MM.1S (cell line): ENCODE measurements around the gene IGSF6.
"Not testable (repeated sequence)": the region's sequence is repeated elsewhere in the genome, so short reads cannot be mapped to it uniquely, and the experiment has no call there.

Source experiments
- DNase-seq: peaks from one replicate; pipeline ENCODE4 v3.0.0-alpha.2; 2015
- H2AFZ ChIP-seq: fragments of 300-600 bp; sonication (generic); 2 replicates; pipeline ENCODE4 v1.6.0; 2016; ENCODE audit warnings: antibody characterized with exemption, low read length
- H3F3A ChIP-seq: fragments of 300-600 bp; sonication (generic); 2 replicates; pipeline ENCODE4 v1.6.1; 2016; ENCODE audit warnings: mild to moderate bottlenecking, antibody characterized with exemption, low read length, moderate library complexity, mixed read lengths; ENCODE audit not compliant: insufficient read depth
- H3K27ac ChIP-seq: fragments of 300-600 bp; sonication (generic); 2 replicates; pipeline ENCODE4 v1.5.1; 2016; ENCODE audit warnings: mild to moderate bottlenecking, low read length
- H3K27me3 ChIP-seq: fragments of 300-600 bp; sonication (generic); replicated peaks from 2 replicates; pipeline ENCODE4 v1.6.0; 2016; ENCODE audit warnings: low read length; ENCODE audit not compliant: insufficient read depth
- H3K36me3 ChIP-seq: fragments of 300-600 bp; sonication (generic); replicated peaks from 2 replicates; pipeline ENCODE4 v1.6.1; 2016; ENCODE audit warnings: mild to moderate bottlenecking, low read length, mixed read lengths; ENCODE audit not compliant: insufficient read depth
- H3K4me1 ChIP-seq: fragments of 300-600 bp; sonication (generic); 2 replicates; pipeline ENCODE4 v1.6.1; 2016; ENCODE audit warnings: low read length, mixed read lengths
- H3K4me2 ChIP-seq: fragments of 300-600 bp; sonication (generic); 2 replicates; pipeline ENCODE4 v1.6.0; 2016; ENCODE audit warnings: low read depth, low read length
- H3K4me3 ChIP-seq: fragments of 300-600 bp; sonication (generic); 2 replicates; pipeline ENCODE4 v1.5.1; 2016; ENCODE audit warnings: low read length, mixed read lengths
- H3K79me2 ChIP-seq: fragments of 300-600 bp; sonication (generic); 2 replicates; pipeline ENCODE4 v1.6.1; 2016; ENCODE audit warnings: mixed run types, low read length, mixed read lengths
- H3K9ac ChIP-seq: fragments of 300-600 bp; sonication (generic); 2 replicates; pipeline ENCODE4 v1.6.1; 2016; ENCODE audit warnings: low read length, mixed read lengths
- H3K9me2 ChIP-seq: fragments of 300-600 bp; sonication (generic); replicated peaks from 2 replicates; pipeline ENCODE4 v1.6.1; 2016; ENCODE audit warnings: mild to moderate bottlenecking, low read length, mixed read lengths; ENCODE audit not compliant: insufficient read depth
- H3K9me3 ChIP-seq: fragments of 300-600 bp; sonication (generic); replicated peaks from 2 replicates; pipeline ENCODE4 v1.6.1; 2016; ENCODE audit warnings: mild to moderate bottlenecking, low read length, mixed read lengths; ENCODE audit not compliant: insufficient read depth
- H4K20me1 ChIP-seq: fragments of 300-600 bp; sonication (generic); 2 replicates; pipeline ENCODE4 v1.6.1; 2016; ENCODE audit warnings: mild to moderate bottlenecking, low read length, moderate library complexity, mixed read lengths; ENCODE audit not compliant: insufficient read depth
- CTCF ChIP-seq: fragments of 300-600 bp; sonication (generic); IDR thresholded peaks from 2 replicates; pipeline ENCODE4 v1.5.1; 2016; ENCODE audit warnings: antibody characterized with exemption, low read length, mixed read lengths
- EZH2 ChIP-seq: fragments of 300-600 bp; sonication (generic); optimal IDR thresholded peaks from 2 replicates; pipeline ENCODE3; 2017; ENCODE audit warnings: low read depth, mild to moderate bottlenecking, antibody characterized with exemption, low read length, mixed read lengths
- EZH2phosphoT487 ChIP-seq: fragments of 300-600 bp; sonication (generic); IDR thresholded peaks from 2 replicates; pipeline ENCODE4 v1.6.1; 2018; ENCODE audit warnings: antibody characterized with exemption, low read length

IGSF6 gene

GRCh38 chr16:21629616-21630539 lies 22.5 kb downstream of the IGSF6 start:
- H3K9ac ChIP-seq, H3K27ac ChIP-seq, H3K4me3 ChIP-seq, H3F3A ChIP-seq, H3K36me3 ChIP-seq, H3K9me2 ChIP-seq, H3K27me3 ChIP-seq, H3K79me2 ChIP-seq, H4K20me1 ChIP-seq, H2AFZ ChIP-seq, H3K4me2 ChIP-seq, H3K9me3 ChIP-seq, DNase-seq, H3K4me1 ChIP-seq: not testable (repeated sequence)

GRCh38 chr16:21628772-21629171 lies 23.6 kb downstream of the IGSF6 start:
- H2AFZ ChIP-seq: no peak overlapping the region
- H3K27me3 ChIP-seq: no peaks in the 10 kb centered on the region
- H3K79me2 ChIP-seq: peaks cover 6% of the 10 kb centered on the region; the same call in 1 of the 2 replicates
- no peaks in the 10 kb centered on the region for H4K20me1 ChIP-seq
- no peak overlapping the region for H3K4me2 ChIP-seq
- no peaks in the 10 kb centered on the region for H3K9me3 ChIP-seq
- no peak overlapping the region for H3K9ac ChIP-seq
- TF ChIP-seq EZH2 (no peak), CTCF (no peak), EZH2phosphoT487 (no peak)
- H3K27ac ChIP-seq: no peak overlapping the region
- no peak for DNase-seq
- H3F3A ChIP-seq: no peaks in the 10 kb centered on the region
- H3K36me3 ChIP-seq: peaks cover 4% of the 10 kb centered on the region
- no peaks in the 10 kb centered on the region for H3K9me2 ChIP-seq
- H3K4me3 ChIP-seq: no peak overlapping the region
- no peaks in the 10 kb centered on the region for H3K4me1 ChIP-seq

DNA sequence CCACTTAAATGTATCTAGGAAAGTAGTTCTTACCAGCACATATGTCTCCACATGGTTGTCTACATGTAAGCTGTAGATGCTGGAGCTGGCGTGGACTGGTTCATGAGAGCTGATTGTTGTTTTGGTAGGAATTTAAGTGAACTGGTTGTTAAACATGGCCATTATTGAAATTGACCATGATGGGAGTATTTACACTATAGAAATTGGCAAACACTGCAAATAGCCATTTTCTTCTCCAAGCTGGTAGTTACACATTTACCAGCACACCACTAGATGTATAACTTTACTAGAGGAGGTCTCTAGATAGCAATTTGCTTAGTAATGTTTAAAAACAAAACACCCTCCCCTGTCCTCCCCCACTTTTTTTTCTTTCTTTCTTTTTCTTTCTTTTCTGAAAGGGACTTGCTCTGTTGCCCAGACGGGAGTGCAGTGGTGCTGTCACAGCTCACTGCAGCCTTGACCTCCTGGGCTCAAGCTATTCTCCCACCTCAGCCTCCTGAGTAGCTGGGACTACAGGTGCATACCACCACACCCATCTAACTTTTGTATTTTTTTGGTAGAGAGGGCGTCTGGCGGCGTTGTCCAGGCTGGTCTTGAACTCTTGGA lies 24.2 kb downstream of the IGSF6 start:
- Histone ChIP-seq H3K27ac (no peak overlapping the region), H3K9me3 (no peaks in the 10 kb centered on the region), H4K20me1 (no peaks in the 10 kb centered on the region), H3K79me2 (peaks cover 6% of the 10 kb centered on the region; the same call in 1 of the 2 replicates), H3K4me2 (no peak overlapping the region), H2AFZ (no peak overlapping the region), H3F3A (no peaks in the 10 kb centered on the region), H3K27me3 (no peaks in the 10 kb centered on the region), H3K4me1 (no peaks in the 10 kb centered on the region), H3K36me3 (peaks cover 4% of the 10 kb centered on the region), H3K9me2 (no peaks in the 10 kb centered on the region), H3K4me3 (no peak overlapping the region), H3K9ac (no peak overlapping the region)
- no peak for TF ChIP-seq CTCF
- no peak for TF ChIP-seq EZH2
- no peak for TF ChIP-seq EZH2phosphoT487
- DNase-seq: no peak
